Fibroblast of mammary gland (primary cell): ENCODE results near the gene NPDC1.

Experiments used
- DNase-seq: peaks from one replicate; pipeline ENCODE4 v3.0.0-alpha.2; 2010; ENCODE audit warnings: low read depth
- H3K4me3 ChIP-seq: 2 replicates; pipeline ENCODE4 v1.5.1; 2011; ENCODE audit warnings: low read depth, mild to moderate bottlenecking, low read length, moderate library complexity; ENCODE audit not compliant: control insufficient read depth
- TF ChIP-seq, protein P1 (sequence below): conservative IDR thresholded peaks from 2 replicates; pipeline ENCODE4 v1.5.1; 2011; ENCODE audit warnings: low read depth, low read length, inconsistent platforms; ENCODE audit not compliant: control insufficient read depth, insufficient read depth

The NPDC1 gene

DNA sequence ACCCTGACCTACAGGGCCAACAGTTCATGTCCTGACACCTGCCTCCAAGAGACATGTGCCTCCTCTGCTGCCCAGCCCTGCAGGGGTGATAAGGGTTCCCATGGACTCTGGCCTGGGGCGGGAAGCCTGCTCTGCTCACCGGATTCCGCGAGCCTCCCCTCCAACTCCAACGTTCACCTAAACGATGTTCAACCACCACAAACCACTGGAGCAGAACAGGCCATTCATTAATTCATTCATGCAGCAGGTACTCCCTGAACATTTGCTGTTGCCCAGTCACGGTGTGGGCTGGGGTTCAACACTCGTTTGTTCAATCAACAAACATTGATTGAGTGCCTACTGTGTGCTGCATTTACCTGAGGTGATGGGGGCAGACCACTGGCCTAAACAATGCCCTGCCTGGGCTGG, 28.0 kb upstream of the NPDC1 start:
- TF ChIP-seq, protein P1, sequence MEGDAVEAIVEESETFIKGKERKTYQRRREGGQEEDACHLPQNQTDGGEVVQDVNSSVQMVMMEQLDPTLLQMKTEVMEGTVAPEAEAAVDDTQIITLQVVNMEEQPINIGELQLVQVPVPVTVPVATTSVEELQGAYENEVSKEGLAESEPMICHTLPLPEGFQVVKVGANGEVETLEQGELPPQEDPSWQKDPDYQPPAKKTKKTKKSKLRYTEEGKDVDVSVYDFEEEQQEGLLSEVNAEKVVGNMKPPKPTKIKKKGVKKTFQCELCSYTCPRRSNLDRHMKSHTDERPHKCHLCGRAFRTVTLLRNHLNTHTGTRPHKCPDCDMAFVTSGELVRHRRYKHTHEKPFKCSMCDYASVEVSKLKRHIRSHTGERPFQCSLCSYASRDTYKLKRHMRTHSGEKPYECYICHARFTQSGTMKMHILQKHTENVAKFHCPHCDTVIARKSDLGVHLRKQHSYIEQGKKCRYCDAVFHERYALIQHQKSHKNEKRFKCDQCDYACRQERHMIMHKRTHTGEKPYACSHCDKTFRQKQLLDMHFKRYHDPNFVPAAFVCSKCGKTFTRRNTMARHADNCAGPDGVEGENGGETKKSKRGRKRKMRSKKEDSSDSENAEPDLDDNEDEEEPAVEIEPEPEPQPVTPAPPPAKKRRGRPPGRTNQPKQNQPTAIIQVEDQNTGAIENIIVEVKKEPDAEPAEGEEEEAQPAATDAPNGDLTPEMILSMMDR: no peak
- H3K4me3 ChIP-seq: no peak overlapping the region
- no peak for DNase-seq

DNA sequence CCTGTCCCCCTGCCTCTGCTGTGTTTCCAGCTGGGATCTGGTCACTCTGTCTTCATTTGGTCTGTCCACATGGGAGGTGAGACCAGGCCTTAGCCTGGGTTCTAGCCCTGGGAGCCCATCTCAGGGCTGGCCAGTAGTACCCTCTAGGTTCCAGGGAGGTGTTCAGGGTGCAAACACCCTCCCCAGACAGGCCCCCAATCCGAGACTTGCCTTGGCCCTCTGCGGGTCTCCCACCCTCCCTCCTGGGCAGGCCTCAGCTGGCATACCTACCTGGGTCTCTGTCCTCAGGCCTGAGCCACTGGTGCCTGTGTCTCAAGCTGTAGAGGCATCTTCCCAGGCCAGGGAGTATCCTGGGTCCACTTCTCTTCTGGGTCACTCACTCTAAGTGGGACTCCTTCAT, 25.3 kb upstream of the NPDC1 start:
- H3K4me3 ChIP-seq: no peak overlapping the region
- DNase-seq: no peak
- TF ChIP-seq, protein P1: no peak

DNA sequence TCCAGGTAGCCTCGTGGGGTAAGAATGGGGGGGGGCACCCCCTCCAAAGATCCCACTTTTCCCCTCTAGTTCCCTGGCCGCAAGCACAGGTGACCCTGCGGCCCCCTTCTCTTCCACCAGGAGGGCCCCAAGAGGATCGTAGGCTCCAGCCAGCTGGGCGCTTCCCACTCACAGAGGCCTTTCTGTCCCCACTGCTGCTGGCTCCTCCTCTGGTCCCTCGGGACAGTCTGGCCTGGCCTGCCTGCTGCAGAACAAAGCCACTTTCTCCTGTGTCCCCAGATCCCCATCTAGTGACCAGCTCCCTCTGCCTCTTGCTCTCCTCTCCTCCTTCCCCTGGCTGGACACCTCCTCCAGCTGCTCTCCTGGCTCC, 24.9 kb upstream of the NPDC1 start:
- TF ChIP-seq, protein P1: no peak
- DNase-seq: no peak
- H3K4me3 ChIP-seq: peak overlapping the region; percentile 28

DNA sequence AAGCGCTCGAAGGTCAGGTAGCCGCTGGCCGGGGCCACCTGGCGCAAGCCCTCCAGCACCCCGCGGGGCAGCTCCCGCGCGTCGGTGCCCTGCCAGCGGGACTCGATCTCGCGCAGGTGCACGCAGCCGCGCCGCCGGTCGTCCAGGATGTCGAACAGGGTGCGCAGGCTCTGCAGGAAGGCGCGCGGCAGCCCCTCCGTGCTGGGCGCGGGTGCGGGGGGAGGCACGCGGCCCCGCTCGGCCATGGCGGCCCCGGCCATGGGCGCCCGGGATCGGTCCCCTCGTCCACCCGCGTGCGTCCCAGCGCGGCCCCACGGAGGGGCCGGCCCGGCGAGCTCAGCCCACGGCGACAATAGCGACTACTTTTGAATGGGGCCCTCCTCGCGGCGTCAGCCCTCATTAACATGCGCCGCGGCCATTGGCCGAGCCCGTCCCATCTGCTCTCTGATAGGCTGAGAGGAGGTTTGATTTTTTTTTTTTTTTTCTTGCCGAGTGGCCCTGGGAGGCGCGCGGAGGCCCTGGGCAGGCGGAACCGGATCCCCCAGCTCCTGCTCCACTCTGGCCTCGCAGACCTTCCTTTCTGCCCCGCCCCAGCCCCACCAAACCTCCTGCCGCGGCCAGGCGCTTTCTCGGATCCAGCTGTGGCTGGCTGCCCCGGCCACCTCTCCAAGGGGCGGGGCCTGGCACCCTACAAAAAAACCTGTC, 24.4 kb upstream of the NPDC1 start, which contains the start of gene SAPCD2:
TSS of gene SAPCD2 (minus strand) at position 357 of the 705 bp plus-strand sequence. CDS start at position 260, 97 bp downstream.
- peak; percentile 77 for DNase-seq
- TF ChIP-seq, protein P1: no peak
- peak within 1 kb of the TSS; percentile 41 for H3K4me3 ChIP-seq

DNA sequence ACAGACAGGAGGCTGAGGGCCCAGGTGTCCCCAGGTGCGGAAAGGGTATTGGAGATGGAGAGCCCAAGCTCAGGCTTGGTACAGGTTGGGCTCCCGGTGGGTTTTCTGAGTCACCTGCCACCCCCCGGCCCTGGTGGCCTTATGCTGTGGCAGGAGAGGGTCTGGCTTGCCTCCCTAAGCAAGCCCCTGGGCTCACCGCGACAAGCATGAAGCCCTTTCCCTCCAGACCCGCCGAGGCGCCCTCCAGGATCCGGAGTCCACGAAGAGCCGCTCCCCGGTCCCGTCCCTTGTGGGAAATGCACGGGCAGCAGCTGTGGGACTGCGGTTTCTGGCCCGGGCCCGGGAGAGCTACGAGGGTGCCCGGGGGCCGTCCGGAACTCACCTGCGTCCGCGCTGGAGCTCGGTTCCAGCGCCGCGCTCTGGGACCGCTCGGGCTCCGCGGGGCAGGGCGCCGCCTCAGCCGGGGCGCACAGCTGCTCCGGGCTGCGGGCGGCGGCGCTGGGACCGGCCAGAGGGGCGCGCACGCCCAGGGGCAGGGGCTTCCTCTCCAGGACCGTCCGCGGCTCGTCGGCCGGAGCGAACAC, 23.6 kb upstream of the NPDC1 start:
- no peak for DNase-seq
- peak overlapping the region; percentile 41 for H3K4me3 ChIP-seq
- TF ChIP-seq, protein P1: no peak

DNA sequence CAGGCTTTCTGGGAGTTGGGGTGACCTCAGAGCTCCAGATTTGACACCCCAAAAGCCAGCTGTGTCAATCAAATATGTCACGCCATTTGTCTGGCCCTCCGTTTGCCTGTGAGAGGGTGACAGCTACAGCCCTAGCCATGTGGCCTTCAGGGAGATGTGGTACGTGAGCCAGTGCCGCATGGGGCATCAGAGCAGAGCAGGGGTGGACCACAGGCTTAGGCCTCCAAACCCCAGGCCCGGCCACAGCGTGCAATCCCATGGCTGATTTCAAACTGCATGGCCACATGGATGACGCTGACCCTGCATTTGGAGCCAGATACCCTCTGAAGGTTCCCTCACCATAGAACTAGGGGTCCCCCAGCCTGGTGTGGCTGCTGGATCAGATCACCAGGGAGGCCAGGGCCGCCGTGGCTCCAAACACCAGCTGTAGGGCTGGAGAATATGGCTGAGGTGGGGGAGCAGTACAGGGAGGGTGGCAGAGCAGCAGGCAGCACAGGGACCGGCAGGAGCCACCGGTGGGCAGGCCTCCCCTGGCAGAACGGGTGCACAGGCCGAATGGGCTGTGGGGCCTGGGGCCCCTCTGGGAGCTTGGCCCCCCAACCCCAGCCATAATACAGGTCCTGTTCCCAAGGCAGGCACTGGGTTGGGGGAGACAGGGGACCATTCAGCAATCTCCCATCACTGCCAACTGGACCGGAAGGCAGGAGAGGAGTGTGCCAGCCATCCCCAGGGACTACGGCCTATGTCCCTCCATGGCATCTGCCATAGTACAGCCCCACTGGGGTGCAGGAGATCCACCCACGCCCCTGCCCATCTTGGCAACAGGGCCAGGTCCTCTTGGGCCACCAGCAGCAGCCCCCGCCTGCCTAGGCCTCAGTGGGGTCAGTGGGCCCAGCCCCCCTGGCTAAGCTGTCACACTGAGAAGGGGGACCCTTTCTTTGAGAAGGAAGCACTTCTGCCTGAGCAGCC, 22.8 kb upstream of the NPDC1 start:
- TF ChIP-seq, protein P1: no peak
- H3K4me3 ChIP-seq: peak overlapping the region; percentile 41
- DNase-seq: no peak
